NCI-H345 (cell line): ENCODE measurements around the gene DNM2.
"Not testable (repeated sequence)": the region's sequence is repeated elsewhere in the genome, so short reads cannot be mapped to it uniquely, and the experiment has no call there.

Experiments
- DNase-seq: peaks from one replicate; lab custom pipeline; 2025; lab: John Stamatoyannopoulos, UW

The DNM2 gene

DNA sequence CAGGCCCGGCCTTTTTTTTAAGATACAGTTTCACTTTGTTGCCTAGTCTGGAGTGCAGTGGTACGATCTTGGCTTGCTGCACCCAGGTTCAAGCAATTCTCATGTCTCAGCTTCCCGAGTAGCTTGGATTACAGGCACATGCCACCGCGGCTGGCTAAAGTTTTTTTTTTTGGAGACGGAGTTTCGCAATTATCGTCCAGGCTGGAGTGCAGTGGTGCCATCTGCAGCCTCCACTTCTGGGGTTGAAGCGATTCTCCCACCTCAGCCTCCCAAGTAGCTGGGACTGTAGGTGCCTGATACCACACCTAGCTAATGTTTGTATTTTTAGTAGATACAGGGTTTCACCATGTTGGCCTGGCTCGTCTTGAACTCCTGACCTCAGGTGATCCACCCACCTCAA is 148.6 kb downstream of the DNM2 start:
- DNase-seq = no peak

DNA sequence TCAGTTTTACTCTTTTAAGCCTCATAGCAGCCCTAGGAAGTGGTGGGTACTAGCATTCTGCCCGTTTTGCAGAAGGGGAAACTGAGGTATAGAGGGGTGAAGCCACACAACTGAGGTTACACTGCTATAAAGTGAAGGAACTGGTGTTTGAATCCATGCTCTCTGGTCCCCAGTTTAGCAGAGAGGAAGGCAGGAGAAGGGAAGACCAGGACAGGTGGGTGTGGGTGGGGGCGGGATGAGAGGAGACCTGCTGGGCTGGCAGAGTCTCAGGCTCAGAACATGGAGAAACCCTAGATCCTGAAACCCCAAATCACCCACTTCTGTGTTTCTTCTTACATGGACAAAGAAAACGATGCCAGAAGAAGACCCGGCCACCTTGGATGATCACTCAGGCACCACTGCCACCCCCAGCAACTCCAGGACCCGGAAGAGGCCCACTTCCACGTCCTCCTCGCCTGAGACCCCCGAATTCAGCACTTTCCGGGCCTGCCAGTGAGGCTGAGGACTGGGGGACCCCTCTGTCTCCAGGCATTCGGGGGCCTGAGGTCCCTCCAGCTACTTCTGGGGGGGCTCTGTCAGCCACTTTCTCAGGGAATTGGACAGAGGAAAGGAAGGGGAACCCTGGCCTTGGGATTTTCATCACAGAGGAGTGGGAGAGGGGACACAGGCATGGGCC is 151.1 kb downstream of the DNM2 start:
- no peak for DNase-seq

GRCh38 chr19:10869872-10870311 is 152.0 kb downstream of the DNM2 start:
- not testable (repeated sequence) for DNase-seq

GRCh38 chr19:10870501-10870954 is 152.6 kb downstream of the DNM2 start:
- no peak for DNase-seq

GRCh38 chr19:10870955-10871603 is 153.2 kb downstream of the DNM2 start, which contains the start of gene CARM1:
Gene CARM1 (plus strand): TSS chr19:10871553. CDS start chr19:10871703, 150 bp downstream.
- peak; percentile 99 for DNase-seq

GRCh38 chr19:10871711-10872545 is 154.0 kb downstream of the DNM2 start:
- peak; percentile 26 for DNase-seq

- no peak for DNase-seq
Measured at GRCh38 chr19:10872546-10873107, 154.7 kb downstream of the DNM2 start.

DNA sequence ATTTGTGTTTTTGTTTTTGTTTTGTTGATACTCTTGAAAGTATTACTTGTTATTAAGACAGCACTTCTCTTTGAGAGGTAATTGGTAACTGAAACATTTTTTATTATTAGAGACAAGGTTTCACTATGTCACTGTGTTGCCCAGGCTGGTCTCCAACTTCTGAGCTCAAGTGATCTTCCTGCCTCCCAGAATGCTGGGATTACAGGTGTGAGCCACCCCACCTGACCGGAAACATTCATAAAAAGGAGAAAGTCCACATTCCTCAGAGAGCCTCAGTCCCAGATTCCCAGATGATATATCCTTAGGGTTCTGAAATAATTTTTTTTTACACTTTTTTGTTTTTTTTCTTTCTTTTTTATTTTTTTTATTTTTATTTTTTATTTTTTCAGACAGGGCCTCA is 156.1 kb downstream of the DNM2 start:
- DNase-seq = no peak

DNA sequence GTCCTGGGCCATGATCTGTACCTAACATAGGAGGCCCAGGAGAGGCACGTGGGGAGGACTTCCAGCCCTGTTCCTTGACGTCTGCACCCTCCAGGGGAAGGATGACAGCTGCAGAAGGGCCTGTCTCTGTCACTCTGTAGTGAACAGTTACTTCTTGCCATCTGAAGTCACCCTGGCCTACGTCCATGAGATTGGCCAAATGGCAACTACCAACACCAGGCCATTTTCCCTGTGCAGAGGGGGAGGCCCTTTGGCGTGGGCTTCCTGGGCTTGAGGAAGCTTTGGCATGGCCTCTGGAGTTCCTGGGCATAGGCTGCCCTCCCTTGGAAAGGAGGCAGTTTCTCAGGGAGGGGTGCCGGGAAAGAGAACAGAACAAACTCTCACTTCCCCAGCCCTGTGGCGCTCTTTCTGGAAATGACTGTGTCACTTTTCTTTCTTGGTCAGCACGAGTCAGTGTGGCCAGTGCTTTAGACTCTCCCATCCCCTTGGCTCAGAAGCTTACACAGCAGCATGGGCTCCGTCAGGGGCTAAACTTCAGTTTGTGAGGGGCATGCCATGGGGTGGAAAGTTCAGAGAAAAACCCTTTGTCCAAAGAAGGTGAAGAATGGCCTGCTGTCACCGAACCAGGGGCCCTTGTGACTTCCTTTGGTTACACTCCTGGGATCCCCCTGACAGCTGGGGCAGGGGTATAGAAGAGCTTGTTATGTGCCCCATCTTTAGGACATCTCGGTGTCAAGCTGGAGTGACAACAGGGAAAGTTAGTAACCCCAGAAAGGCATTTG is 158.8 kb downstream of the DNM2 start:
- no peak for DNase-seq

DNA sequence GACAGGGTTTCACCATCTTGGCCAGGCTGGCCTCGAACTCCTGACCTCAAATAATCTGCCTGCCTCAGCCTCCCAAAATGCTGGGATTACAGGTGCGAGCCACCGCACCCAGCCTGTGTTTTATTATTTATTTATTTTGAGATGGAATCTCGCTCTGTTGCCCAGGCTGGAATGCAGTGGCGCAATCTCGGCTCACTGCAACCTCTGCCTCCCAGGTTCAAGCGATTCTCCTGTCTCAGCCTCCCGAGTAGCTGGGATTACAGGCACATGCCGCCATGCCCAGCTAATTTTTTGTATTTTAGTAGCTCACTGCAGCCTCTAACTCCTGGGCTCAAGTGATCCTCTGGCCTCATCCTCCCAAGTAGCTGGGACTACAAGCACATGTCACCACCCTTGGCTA is 159.7 kb downstream of the DNM2 start:
- DNase-seq = not testable (repeated sequence)

DNA sequence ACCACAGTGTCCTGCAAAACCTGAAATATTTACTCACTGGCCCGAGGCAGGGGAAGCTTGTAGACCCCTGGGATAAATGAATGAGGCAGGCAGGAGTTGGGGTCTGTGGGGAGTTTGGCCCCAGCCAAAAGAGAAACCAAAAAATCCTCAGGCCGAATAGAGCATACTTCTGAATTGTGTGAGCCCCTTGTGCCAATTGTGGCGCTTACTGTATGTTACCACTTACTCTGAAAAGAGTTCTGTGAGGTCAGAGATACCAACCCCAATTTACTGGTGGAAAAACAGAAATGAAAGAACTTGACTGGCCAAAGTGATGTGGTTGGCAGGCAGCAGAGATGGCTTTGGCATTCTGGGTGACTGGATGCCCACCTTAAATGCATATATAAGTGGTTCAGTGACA is 160.4 kb downstream of the DNM2 start:
- no peak for DNase-seq
